HG02885 (cell line): ENCODE results near the gene MED15.

Experiments used
- ATAC-seq: cut with Tn5 transposase; IDR thresholded peaks from one replicate; pipeline ENCODE4 v1.9.1; 2021; ENCODE audit warnings: mild to moderate bottlenecking; ENCODE audit not compliant: unreplicated experiment, poor library complexity

Gene MED15

DNA sequence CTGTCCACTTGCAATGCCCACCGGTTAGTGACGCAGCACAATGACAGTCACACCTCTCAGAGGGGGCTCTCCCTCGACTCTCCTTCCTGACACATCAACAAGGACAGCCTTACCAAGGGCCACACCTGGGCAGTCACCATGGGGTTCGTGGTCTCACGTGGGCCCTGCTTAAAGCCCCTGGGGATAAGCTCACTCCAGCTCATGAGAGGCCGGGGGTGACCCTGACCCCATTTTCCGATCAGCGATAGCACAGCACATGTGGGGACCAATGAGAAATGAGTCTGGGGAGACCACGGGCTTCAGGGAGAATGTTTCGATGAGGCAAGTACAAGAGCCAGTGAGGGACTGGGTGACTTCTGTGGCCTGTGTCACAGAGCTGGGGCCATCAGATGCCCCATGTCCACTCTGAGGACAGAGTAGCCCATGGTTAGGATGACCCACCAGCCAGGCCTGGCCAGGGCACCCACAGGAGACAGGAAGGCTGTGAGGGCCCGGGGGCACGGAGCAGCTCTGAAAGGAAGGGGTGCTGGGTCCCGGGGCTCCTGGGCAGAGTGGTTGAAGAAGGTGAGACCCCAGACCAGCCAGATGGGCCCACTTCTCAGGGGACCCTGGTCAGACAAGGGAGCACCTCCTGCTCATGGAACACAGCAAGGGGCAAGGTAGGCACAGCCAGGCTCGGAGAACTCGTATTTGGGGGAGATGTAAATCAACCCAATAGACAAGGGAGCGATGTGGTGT, 128.8 kb downstream of the MED15 start:
- ATAC-seq: no peak

DNA sequence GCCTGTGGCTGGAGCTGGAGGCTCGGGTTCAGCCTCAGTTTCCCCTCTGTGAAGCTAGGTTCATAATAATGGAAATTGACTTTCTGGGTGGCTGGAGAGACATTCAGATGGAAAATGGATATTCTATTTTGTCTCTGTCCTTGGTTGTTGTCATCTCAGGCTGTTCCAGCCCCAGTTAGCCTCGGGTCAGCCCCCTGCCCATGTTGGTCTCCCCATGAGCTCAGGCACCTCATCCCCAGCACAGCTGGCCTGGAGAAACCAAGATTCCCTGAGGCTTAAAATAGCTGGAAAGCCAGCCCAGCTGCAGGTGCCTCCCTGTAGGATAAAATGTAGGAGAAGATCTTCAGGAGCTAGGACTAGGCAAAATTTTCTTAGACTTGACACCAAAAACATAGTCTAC, 129.5 kb downstream of the MED15 start:
- no peak for ATAC-seq
